Stimulated activated CD8-positive, alpha-beta memory T cell treated with anti-CD3 and anti-CD28 coated beads, Interleukin-2, amount 100 ng/mL, for 1 hour (primary cell): Measurements from ENCODE around the gene RABGAP1L.
"Not testable (repeated sequence)": the region's sequence is repeated elsewhere in the genome, so short reads cannot be mapped to it uniquely, and the experiment has no call there.

Experiments used
- DNase-seq, 2 donors: peaks; one replicate each; pipeline ENCODE4 v3.0.0-alpha.2; 2020; ENCODE audit warnings: low read depth in 2 of 2

The RABGAP1L gene

DNA sequence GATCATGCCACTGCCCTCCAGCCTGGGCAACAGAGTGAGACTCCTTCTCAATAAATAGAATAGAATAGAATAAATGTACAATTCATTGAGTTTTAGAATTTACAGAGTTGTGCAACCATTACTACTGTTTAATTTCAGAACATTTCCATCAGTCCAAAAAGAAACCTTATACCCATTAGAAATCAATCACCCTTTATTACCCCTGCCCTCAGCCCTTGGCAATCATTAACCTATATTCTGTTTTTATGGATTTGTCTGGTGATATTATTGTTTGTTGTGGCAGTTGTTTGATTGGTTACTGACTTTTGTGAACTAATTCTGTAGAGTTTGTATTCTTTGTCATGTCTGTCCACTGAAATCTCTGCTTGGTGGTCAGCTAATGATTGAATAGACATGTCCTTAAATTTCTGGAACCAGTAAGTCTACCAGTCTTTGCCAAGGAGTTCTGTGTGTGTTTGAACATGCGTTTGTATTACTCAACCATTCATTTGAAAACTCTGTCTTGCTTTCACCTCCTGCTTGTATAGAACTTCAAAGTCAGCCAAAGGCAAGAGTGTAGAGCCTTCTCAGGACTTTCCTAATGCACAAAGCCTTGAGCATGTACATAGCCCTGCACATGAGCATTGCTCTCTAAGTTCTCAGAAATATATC lies 497.2 kb downstream of the RABGAP1L start:
- DNase-seq: no peak

GRCh38 chr1:174657411-174657810 lies 498.1 kb downstream of the RABGAP1L start:
- DNase-seq: no peak

GRCh38 chr1:174657893-174658292 lies 498.6 kb downstream of the RABGAP1L start:
- no peak for DNase-seq

GRCh38 chr1:174659823-174660222 lies 500.5 kb downstream of the RABGAP1L start:
- no peak for DNase-seq

GRCh38 chr1:174660476-174660875 lies 501.2 kb downstream of the RABGAP1L start:
- DNase-seq: no peak

DNA sequence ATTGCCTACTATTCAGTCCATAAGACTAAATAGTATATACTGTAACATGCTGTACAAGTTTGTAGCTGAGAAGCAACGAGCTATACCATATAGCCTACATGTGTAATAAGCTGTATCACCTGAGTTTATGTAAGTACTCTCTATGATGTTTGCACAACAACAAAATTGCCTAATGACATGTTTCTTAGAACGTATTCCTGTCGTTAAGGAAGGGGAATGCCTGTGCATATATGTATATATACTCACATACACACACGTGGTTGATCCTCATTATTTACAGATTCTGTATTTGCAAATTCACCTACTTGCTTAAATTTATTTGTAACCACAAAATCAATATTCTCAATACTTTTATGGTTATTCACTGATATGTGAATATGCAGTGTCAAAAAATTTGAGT lies 504.0 kb downstream of the RABGAP1L start:
- DNase-seq: no peak

DNA sequence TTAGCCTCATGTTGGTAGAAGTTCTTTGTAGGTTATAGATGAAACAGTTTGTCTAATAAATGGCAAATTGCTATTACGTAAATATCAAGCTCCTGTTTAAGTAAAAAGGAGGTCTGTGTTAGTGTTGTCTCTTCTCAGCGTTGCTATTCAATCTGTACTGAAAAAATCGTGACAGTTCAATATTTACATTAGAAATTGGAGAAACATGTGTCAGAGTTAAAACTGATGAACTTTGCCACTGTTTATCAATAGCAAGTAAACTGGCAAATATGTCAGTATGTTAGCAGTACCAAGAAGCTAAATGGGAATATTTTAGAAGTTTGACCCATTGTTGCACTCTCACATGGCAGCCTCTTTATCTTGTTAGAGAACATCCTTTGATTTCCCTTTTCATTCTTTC lies 506.9 kb downstream of the RABGAP1L start:
- DNase-seq: no peak

DNA sequence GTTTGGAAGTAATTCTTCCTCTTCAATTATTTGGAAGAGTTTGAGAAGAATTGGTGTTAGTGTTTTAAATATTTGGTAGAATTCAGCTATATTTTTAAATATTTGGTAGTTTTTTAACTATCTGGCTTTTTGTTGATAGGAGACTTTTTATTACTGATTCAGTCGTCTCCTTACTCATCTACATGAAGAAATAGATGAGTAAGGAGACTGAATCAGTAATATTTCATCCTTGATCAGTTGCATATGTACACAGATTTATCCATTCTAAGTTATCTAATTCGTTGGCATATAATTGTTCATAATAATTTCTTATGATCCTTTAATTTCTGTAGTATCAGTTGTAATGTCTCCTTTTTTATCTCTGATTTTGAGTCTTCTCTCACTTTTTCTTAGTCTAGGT lies 512.5 kb downstream of the RABGAP1L start:
- DNase-seq: no peak

GRCh38 chr1:174676856-174677255 lies 517.5 kb downstream of the RABGAP1L start:
- DNase-seq: no peak

DNA sequence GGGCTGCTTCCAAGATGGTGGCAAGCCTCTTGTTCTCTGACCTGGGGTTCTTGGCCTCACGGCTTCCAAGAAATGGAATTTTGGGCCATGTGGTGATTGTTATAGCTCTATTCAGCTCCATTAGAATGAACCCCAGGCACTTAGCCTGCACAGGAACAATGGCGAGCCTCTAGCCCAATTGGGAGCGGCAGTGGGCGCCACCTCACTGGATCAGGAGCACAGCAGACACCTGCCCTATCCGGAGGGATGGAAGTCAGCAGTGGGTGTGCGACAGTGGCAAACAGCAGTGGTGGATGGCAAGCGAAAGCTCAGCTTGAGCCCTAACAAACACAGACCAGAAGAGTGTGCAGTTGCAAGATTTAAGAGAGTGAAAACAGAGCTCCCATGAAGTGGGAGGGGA lies 519.3 kb downstream of the RABGAP1L start:
- no peak for DNase-seq

- DNase-seq: no peak
Measured at GRCh38 chr1:174680101-174680500, 520.8 kb downstream of the RABGAP1L start.

DNA sequence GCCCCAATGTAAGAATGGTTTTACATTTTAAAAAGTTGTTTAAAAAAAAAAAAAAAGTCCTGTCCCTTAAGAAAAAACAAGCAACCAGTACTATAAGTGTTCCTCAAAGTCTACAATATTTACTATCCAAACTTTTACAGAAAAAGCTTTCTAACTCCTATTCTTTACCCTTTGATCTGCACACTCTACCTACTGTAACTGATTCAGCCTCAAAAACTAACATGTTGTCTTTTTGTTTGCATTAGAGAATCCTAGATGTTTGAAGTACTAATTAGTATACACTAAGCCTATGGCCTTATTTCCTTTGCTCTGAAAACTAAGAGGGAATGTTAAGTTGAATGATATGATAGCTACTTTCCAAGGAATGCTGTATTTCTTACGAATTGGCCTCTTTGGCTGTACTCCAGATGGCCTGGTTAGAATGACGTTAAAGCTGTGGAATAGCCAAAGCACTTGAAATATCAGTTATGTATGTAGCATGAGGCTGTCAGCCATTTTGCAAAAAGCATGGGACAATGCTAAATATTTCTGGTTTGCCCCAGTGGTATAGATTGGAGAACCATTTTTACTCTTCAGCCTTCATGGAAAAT lies 523.2 kb downstream of the RABGAP1L start:
- no peak for DNase-seq

GRCh38 chr1:174686213-174686612 lies 526.9 kb downstream of the RABGAP1L start:
- no peak for DNase-seq

DNA sequence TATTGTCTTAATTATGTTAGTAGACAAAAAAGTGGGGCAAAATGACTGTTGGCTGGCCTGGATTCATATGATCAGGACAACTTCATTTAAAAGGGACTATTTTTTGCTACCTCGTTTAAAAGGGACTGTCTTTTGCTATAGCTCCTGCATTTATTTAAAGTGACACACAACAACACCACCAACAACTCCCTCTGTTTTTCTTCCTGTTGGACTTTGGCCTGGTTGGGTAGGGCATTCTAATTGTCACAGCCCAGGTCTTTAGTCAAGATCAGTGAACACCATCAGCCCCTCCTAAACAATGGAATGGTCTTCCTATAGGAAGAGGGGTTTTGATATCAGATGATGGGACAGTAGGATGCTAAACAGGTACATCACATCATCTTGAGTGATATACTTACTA lies 530.2 kb downstream of the RABGAP1L start:
- DNase-seq: no peak

GRCh38 chr1:174690266-174690665 lies 530.9 kb downstream of the RABGAP1L start:
- DNase-seq: no peak

DNA sequence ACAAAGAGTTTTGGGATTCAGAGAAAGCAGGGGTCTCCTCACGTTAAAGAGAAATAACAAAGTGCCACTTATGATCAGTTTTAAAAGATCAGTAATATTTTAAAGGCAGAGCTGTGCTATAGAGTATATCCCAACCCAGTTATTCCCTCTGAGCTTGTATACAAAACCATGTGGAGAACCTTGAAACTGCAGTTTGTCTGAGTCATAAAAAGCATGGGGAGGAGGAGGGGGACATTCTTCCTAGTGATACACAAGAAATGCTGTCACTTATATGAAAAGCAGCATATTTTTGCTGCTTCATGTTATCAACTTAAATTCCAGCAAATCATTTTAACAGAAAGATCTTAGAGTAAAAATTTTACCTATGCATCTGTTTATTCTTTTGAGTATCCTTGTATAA lies 533.0 kb downstream of the RABGAP1L start:
- DNase-seq: no peak

GRCh38 chr1:174693085-174693484 lies 533.8 kb downstream of the RABGAP1L start:
- DNase-seq: no peak

DNA sequence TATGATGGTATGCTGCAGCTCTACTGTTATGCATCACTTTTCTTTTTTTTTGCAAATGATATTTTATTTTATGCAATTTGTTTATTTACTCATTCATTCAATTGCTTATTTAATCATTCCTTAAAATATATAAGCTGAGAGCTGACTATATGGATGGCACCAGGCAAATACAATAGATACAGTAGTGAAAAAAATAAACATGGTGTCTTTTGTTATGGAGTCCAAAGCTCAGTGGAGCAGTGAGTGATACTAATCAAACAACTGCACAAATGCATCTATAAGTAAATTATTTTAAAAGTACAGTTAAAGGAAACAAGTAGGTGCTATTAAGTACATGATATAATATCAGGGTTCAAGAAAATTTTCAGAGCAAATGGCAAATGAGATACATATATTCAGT lies 534.2 kb downstream of the RABGAP1L start:
- not testable (repeated sequence) for DNase-seq

- DNase-seq: no peak
Measured at GRCh38 chr1:174696026-174696821, 536.9 kb downstream of the RABGAP1L start.

DNA sequence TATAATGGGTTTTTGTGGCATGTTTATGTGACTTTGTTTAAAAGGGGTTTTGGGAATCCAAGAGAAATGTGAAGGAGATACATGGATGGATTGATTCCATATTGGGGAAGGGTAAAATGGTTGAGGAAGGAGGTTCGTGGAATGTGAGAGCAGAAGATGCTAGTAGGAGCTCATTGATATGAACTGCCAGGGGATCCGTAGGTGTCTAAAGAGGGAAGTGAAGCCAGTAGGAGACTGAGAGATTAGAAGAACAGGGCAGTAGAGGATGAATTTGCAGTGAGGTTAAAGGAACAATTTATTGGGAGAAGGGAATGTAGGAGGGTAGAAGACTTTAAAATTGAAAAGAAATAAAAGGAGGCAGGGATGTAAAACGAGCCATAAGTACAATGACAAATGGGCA lies 541.0 kb downstream of the RABGAP1L start:
- no peak for DNase-seq

DNA sequence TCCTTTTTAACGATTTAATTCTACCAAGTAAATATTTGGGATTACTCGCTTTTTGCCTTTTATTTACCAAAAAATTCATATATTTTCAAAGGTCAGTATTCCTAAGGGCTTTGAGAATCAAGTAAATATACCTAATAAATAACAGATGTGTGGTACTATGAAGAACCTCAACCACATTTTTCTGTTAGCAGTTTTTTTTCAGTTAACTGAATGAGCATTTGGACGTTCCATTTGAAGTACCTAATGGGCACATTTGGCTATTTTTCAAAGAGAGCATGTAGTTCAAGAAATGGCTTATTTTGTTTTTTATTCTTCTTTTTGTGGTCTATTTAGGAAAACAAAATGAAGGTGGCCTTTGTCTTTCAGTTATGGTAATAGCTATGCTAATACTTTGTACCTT lies 541.5 kb downstream of the RABGAP1L start:
- no peak for DNase-seq

DNA sequence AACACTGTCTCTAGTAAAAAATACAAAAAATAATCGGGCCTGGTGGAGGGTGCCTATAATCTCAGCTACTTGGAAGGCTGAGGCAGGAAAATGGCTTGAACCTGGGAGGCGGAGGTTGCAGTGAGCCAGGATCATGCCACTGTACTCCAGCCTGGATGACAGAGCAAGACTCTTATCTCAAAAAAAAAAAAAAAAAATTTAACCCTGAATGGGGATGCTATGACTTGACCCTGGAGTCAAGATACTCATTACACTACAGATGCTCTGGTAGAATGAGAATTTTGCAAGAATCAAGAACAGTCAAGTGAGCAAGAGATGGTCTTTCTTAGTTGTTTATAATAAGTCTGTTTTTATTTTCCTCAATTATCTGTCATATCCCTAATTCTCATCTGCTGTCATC lies 542.2 kb downstream of the RABGAP1L start:
- no peak for DNase-seq

DNA sequence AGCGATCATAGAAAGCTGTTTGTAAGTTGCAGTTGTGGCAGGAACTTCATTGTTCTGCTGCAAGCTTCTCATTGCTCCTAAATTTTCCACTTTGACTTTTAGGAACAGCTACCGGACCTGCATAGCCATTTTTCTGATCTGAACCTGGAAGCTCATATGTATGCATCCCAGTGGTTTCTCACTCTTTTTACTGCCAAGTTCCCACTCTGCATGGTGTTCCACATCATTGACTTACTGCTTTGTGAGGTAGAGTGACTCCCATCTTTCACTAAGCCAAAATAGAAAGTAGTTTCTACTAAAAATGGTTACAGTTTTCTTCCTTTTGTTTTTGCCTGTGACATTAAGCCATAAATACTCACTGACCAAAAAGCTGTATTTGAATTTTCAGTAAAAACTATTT lies 542.7 kb downstream of the RABGAP1L start:
- DNase-seq: no peak
